ENCODE measurements around the gene RHOV.

DNA sequence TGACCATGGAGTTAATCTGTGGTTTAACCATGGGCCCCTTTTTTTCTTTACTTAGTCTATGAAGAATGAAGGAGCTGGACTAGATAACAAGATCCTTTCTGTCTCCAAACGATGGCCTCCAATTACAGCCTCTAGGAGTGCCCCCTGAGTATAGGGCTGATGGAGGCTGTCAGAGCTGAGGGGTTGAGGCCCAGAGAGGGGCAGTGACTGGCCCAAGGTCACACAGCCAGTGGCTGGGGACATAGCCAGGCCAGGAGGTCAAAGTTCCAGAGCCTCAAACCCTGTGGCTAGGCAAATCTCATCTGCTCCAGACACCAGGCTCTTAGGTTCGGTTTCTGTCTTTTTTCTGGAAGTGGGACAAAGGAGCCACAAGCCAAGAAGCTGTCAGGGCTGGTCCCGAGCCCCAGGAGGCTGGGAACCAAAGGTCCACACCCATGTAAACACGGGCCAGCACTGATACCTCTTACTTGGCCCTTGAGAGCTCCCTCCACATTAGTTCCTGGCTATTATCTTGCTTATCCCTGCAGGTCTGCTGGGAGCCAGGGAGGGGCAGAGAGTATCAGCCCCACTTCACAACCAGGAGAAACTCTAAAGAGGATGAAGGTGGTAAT, 10.3 kb downstream of the RHOV start:
- no peak for TF ChIP-seq CTCF (IDR thresholded peaks at IDR 0.05)
- TF ChIP-seq POLR2A (IDR thresholded peaks at IDR 0.05), result no peak
